Measurements from ENCODE around the gene GRB10.

GRCh38 chr7:50681432-50682045 is 101.2 kb downstream of the GRB10 start:
- TF ChIP-seq CTCF (IDR thresholded peaks at IDR 0.05; ENCODE audit: poor library complexity, severe bottlenecking), result no peak
- no peak for TF ChIP-seq EZH2 (IDR thresholded peaks at IDR 0.05; ENCODE audit: borderline replicate concordance, insufficient read depth, low read length, poor library complexity, severe bottlenecking)
- no peak for TF ChIP-seq SMC3 (conservative IDR thresholded peaks at IDR 0.05; ENCODE audit: poor library complexity)
- TF ChIP-seq REST (IDR thresholded peaks at IDR 0.05; ENCODE audit: borderline replicate concordance), result no peak
